WTC11 (cell line): ENCODE data around the gene MGMT.

Source experiments
- FOXK1 ChIP-seq: sonication (generic); formaldehyde crosslinking; IDR thresholded peaks from 2 replicates; pipeline ENCODE4 v1.8.0; 2022; ENCODE audit warnings: mild to moderate bottlenecking, moderate library complexity, missing genetic modification reagents
- SP1 ChIP-seq: sonication (generic); formaldehyde crosslinking; conservative IDR thresholded peaks from 2 replicates; pipeline ENCODE4 v1.8.1; 2022; ENCODE audit warnings: missing genetic modification reagents

DNA sequence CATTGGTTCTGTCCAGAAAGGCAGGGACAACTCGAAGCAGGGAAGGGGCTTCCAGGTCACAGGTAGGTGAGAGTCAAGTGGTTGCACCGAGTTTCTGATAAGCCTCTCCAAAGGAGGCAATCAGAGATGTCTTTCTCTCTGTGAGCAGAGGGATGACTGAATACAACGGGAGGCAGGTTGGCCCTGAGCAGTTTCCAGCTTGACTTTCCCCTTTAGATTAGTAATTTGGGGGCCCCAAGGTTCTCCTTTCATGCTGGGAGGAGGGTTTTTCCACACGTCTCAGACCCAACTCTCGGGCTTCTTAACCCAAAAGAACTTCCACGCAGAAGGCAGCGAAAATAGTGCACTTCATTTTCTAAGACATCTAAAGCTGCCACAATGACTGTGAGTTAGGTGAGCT is 189.6 kb downstream of the MGMT start:
- TF ChIP-seq SP1 (CRISPR knock-in tag) (no peak), FOXK1 (CRISPR knock-in tag) (no peak)
